ENCODE results near the gene ARFGAP1.
"Not testable (repeated sequence)": the region's sequence is repeated elsewhere in the genome, so short reads cannot be mapped to it uniquely, and the experiment has no call there.

The ARFGAP1 gene

DNA sequence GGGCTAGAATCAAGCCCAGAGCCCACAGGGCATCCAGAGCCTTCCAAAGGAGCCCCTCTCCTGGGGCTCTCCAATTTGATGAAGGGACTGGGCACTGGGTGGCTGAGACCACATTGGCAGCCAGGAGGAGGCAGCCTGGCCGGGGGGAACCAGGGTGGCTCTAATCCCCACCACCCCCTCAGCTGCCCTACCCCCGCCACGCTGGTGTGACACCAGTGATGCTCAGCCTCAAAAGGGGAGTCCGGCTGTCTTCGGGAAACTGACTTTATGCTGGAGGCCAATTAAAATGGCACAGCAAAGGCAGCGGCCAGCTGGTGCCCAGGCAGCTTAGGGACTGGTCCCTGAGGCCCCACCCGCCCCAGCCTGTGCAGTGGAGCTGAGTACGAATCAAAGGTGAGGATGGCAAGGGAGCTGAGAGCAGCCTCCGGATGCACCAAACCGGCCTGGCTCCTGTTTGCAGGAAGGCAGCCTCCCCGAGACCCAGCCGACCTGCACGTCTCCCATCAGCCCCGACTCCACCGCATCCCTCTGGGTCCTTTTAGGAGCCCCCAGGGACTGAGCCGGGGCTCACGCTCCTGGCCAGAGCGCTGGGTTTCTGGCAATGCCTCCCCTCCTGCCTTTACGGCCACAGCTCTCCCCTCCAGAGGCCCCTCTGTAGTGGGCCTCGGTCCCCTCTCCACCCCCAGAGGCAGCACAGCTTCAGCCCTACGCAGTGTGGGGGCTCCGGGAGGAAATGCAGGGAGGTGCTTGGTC, 60.1 kb downstream of the ARFGAP1 start:
- DNase-seq (ENCODE audit: low read depth in 2 of 2), result no peak

DNA sequence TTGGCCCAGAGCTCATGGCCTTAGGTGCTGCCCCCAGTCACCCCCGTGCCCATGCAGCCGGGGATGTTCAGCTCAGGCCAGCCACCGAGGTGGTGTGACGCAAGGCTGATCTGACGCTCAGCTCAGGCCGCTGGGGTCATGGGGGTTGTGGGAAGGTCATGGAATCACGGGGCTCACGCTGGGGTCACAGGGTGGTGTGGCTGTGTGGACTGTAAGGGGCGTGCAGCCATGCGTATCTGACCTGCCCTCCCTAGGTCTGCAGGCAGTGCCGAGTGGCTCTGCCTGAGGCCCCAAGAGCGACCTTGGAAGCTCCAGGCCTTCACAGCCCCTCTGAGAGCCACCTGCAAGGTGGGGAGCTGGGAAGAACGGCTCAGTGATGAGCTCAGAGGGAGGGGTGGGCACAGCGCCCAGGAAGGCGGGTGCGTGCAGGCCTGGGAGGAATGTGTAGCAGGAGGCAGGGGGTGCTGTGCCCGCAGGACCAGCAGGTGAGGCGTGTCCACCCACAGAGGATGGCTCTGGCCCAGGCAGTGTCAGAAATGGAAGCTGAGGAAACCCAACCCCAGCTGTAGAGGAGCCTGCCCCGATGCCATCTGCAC, 60.7 kb downstream of the ARFGAP1 start:
- no peak for DNase-seq (ENCODE audit: low read depth in 2 of 2)

DNA sequence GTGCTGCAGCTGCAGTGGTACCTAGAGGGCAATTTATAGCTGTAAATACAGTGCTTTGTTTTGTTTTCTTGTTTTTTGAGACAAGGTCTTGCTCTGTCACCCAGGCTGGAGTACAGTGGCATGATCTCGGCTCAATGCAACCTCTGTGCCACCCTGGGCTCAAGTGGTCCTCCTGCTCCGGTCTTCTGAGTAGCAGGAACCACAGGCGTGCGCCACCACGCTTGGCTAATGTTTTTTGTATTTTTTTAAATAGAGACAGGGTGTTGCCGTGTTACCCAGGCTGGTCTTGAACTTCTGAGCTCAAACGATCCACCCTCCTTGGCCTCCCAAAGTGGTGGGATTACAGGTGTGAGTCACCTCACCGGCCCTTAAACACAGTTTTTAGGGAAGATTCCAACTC, 61.7 kb downstream of the ARFGAP1 start:
- no peak for DNase-seq (ENCODE audit: low read depth in 2 of 2)

DNA sequence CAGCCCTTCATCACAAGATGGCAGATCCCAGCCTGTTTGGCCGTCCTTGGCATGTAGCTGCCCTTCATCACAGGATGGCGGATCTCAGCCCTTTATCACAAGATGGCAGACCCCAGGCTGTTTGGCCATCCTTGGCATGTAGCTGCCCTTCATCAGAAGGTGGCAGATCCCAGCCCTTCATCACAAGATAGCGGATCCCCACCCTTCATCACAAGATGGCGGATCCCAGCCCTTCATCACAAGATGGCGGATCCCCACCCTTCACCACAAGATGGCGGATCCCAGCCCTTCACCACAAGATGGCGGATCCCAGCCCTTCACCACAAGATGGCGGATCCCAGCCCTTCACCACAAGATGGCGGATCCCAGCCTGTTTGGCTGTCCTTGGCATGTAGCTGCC, 62.4 kb downstream of the ARFGAP1 start:
- not testable (repeated sequence) for DNase-seq (ENCODE audit: low read depth in 2 of 2)

DNA sequence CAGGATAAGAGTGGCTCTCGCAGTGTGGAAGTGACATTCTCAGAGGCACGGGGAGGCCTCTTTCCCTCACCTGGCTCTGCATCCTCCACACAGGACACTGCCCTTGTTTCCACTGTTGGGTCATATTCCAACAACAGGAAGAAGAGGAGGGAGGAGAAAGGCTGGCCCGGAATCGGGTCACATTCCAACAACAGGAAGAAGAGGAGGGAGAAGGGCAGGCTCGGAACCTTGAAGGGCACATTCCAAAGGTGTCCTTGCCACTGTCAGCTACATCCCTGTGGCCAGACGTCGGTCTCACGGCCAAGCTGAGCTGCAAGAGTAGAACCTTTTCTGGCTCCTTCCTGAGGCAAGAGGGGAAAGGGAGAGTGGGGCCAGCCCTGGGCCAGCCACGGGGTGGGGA, 63.1 kb downstream of the ARFGAP1 start:
- no peak for DNase-seq (ENCODE audit: low read depth in 2 of 2)

DNA sequence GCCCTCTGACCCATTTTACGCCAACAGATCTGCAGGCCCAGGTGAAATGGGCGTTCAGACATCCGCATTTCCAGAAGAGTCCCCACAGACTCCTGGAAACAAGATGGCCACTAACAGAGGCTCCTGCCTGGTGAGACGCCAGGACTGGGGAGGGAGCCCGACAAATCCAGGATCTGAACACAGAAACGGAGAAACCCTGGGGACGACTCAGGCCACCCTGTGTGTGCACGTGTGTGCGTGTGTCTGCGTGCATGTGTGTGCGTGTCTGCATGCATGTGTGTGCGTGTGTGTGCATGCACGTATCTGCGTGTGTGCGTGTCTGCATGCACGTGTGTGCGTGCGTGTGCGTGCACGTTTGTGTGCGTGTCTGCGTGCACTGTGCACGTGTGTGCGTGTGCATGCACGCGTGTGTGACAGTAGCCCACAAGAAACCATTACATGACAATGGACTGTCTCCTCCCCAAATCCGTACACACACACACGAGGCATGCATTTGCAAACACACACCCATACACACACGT, 63.7 kb downstream of the ARFGAP1 start:
- DNase-seq (ENCODE audit: low read depth in 2 of 2), result no peak

DNA sequence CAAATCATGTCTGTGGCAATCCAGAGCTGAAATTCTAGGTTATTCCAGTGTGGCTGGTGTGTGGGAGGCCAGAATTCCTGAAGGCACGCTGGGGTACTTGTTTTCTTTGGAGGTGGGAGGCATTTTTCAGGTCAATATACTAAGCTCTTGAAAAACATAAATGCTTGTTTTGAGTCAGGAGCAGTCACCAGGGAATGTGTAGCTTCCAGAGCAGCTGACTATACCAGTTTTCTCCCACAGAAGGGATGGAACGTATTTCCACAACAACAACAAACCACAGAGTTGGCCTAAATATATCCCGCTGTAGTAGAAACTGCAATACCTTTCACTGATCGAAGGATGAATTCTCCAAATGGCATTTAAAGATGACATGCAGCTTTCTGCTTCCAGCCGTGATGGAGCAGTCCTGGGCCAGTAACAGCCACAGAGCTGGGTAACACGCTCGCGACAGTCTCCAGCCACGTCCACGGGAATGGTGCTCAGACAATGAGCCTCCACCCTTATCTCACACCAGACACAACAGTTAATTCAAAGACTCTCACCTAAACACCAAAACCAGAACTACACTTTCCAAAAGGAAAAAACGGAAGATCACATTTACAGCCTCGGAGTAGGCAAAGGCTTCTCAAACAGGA, 65.3 kb downstream of the ARFGAP1 start:
- DNase-seq (ENCODE audit: low read depth in 2 of 2), result no peak

Measured in activated CD4-positive, alpha-beta T cell treated with anti-CD3 and anti-CD28 coated beads for 24 hours (primary cell).